A549 (cell line): ENCODE data around the gene CBR3.

Experiments used
- CBX2 ChIP-seq: fragments of 200-600 bp; sonication (generic); IDR thresholded peaks from 2 replicates; pipeline ENCODE4 v1.6.1; 2016; ENCODE audit warnings: low read depth, mild to moderate bottlenecking, borderline replicate concordance
- CBX8 ChIP-seq: fragments of 200-600 bp; sonication (generic); IDR thresholded peaks from 2 replicates; pipeline ENCODE4 v1.6.1; 2016
- EHF ChIP-seq: fragments of 250-450 bp; sonication (Bioruptor Pico); IDR thresholded peaks from 2 replicates; pipeline ENCODE4 v1.5.0; 2020; ENCODE audit warnings: mild to moderate bottlenecking
- EP300 ChIP-seq, 2 experiments: fragments of >200 bp; sonication (Bioruptor Twin); formaldehyde crosslinking; IDR thresholded peaks; 2 replicates in 1 of 2; 3 replicates in 1 of 2; pipeline ENCODE4 v1.6.1; 2016 to 2017
- ESRRA ChIP-seq: fragments of 150-350 bp; IDR thresholded peaks from 2 replicates; pipeline ENCODE4 v1.6.1; 2014; ENCODE audit warnings: mild to moderate bottlenecking, low read length, borderline replicate concordance
- MAZ ChIP-seq: fragments of 150-350 bp; IDR thresholded peaks from 2 replicates; pipeline ENCODE4 v1.6.1; 2014; ENCODE audit warnings: antibody characterized with exemption, low read depth, low read length, borderline replicate concordance
- POLR2A ChIP-seq: IDR thresholded peaks from 2 replicates; pipeline ENCODE4 v1.6.1; 2012; ENCODE audit warnings: mild to moderate bottlenecking, low read length
- TF ChIP-seq, protein P1 (sequence below): fragments of >200 bp; sonication (Bioruptor Twin); formaldehyde crosslinking; IDR thresholded peaks from 3 replicates; pipeline ENCODE4 v1.5.1; 2016
- TF ChIP-seq, protein P2 (sequence below): fragments of 250-450 bp; sonication (Bioruptor Pico); IDR thresholded peaks from 2 replicates; pipeline ENCODE4 v1.5.0; 2021; ENCODE audit warnings: mild to moderate bottlenecking, moderate library complexity, borderline replicate concordance
- TF ChIP-seq, protein P3 (sequence below): IDR thresholded peaks from 2 replicates; pipeline ENCODE4 v1.6.1; 2012

DNA sequence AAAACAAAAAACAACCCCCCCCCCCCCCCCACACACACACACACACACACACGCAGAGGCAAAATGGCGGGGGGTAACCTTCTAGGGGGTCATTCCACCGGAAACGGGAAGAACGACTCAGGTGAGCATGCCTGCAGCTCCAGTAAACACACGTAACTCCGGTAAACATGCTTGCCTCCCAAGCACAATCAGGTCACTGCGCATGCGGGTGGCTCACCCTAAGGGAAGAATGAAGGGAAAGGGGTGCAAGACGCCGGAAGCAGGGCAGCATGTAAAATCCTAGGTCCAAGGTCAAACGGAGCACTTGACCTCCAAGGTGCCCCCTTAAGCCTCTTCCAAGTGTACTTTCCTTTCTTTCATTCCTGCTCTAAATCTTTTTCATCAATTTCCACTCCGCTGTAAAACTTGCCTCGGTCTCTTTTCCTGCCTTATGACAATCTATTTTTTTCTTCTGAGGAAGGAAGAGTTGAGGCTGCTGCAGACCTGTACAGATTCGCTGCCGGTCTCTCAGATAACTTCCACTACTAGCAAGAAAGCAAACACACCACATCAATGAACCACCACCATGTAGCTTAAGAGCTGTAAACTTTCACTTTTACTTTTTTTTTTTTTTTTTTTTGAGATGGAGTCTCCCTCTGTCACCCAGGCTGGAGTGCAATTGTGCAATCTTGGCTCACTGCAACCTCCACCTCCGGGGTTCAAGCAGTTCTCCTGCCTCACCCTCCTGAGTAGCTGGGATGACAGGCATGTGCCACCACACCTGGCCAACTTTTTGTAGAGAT is 21.0 kb upstream of the CBR3 start:
- TF ChIP-seq, protein P1, sequence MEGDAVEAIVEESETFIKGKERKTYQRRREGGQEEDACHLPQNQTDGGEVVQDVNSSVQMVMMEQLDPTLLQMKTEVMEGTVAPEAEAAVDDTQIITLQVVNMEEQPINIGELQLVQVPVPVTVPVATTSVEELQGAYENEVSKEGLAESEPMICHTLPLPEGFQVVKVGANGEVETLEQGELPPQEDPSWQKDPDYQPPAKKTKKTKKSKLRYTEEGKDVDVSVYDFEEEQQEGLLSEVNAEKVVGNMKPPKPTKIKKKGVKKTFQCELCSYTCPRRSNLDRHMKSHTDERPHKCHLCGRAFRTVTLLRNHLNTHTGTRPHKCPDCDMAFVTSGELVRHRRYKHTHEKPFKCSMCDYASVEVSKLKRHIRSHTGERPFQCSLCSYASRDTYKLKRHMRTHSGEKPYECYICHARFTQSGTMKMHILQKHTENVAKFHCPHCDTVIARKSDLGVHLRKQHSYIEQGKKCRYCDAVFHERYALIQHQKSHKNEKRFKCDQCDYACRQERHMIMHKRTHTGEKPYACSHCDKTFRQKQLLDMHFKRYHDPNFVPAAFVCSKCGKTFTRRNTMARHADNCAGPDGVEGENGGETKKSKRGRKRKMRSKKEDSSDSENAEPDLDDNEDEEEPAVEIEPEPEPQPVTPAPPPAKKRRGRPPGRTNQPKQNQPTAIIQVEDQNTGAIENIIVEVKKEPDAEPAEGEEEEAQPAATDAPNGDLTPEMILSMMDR = no peak
- no peak for TF ChIP-seq CBX8
- no peak for TF ChIP-seq EP300 (IDR thresholded peaks at IDR 0.05)
- TF ChIP-seq, protein P2, sequence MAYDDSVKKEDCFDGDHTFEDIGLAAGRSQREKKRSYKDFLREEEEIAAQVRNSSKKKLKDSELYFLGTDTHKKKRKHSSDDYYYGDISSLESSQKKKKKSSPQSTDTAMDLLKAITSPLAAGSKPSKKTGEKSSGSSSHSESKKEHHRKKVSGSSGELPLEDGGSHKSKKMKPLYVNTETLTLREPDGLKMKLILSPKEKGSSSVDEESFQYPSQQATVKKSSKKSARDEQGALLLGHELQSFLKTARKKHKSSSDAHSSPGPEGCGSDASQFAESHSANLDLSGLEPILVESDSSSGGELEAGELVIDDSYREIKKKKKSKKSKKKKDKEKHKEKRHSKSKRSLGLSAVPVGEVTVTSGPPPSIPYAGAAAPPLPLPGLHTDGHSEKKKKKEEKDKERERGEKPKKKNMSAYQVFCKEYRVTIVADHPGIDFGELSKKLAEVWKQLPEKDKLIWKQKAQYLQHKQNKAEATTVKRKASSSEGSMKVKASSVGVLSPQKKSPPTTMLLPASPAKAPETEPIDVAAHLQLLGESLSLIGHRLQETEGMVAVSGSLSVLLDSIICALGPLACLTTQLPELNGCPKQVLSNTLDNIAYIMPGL (CRISPR knock-in tag) = no peak
- TF ChIP-seq EHF (CRISPR knock-in tag) = no peak
- no peak for TF ChIP-seq POLR2A
- no peak for TF ChIP-seq ESRRA
- TF ChIP-seq, protein P3, sequence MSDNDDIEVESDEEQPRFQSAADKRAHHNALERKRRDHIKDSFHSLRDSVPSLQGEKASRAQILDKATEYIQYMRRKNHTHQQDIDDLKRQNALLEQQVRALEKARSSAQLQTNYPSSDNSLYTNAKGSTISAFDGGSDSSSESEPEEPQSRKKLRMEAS = no peak
- no peak for TF ChIP-seq MAZ
- TF ChIP-seq CBX2 = no peak
